Stimulated activated CD4-positive, alpha-beta T cell treated with anti-CD3 and anti-CD28 coated beads, Interleukin-2, amount 100 ng/mL, for 4 hours (primary cell): ENCODE data around the gene CNTLN.
"Not testable (repeated sequence)": the region's sequence is repeated elsewhere in the genome, so short reads cannot be mapped to it uniquely, and the experiment has no call there.

Source experiments
- DNase-seq: peaks from one replicate; pipeline ENCODE4 v3.0.0-alpha.2; 2020; ENCODE audit warnings: low read depth

Gene CNTLN

DNA sequence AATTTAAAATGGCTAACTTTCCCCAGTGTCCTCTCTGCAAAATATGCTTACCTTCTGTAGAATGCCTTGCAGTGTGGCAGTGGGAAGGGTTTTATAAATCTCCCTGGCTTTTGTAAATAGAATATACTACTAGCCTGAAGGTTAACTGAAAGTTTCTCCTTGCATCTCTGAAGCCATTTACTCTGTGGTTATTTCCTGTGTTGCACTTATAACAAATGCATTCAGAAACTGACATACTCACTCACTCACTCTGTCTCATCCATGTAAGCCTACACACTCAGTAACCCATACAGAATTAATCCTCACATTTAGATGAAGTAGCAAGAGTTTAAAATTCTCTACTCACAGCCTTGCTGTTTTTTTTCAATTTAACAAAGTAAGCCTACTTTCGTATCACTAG, 356.9 kb downstream of the CNTLN start:
- DNase-seq = no peak

DNA sequence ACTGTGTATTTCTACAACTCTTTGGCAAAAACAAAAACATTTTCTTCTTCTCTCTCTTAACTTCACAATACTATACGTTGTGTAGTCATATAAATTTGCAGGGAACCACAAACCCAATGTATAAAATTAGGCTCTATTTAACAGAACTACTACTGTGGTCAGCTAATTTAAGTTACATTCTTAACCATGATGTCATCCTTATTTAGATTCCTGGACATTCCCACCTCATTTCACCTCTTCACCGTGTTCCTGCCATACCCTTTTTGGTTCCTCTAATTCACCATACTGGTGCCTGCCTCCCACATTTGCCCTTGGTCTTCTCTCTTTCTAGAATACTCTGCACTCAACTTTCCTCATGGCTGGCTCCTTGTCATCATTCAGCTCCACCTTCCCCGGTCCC, 368.4 kb downstream of the CNTLN start:
- DNase-seq = no peak

- no peak for DNase-seq
Observed at GRCh38 chr9:17509151-17509550, 374.3 kb downstream of the CNTLN start.

- DNase-seq = no peak
Observed at GRCh38 chr9:17509701-17510100, 374.9 kb downstream of the CNTLN start.

- no peak for DNase-seq
Observed at GRCh38 chr9:17519761-17520160, 384.9 kb downstream of the CNTLN start.

DNA sequence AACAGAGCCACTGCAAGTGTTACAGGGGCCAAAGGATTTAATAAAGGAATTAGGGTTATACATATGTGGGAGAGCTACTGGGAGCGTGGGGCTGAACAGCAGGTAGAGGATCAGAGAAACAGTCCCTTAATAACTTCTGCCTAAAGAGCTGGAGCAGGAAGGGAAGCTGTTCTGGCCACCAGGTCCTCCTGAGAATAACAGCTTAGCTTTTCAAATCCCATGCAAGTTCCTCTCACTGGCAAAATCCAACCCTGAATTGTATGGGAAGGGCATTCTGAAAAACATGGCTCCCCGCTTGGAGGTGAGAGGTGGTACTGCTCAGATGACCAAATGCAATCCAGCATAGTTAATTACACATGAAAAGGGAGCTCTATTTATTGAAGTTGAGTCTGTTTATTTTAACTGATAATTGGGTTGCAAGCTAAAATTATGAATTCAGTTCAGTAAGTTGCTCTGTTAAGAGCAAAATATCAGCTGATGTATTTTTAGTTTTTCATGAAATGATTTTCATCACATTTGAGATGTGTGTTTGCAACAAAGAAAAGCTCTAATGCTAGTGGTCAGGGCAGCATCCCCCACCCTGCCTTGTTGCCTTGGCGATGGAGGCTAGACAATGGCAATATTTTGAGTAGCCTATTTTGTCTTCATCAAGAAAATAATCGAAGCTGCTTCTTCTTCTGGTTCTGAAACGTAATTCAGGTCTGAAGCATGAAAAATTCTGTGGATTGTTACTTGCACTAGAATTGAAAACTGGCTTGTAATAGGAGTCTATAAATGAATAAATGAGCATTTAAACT, 385.6 kb downstream of the CNTLN start:
- DNase-seq = no peak

- no peak for DNase-seq
Observed at GRCh38 chr9:17521100-17521855, 386.4 kb downstream of the CNTLN start.

- not testable (repeated sequence) for DNase-seq
Observed at GRCh38 chr9:17526726-17527125, 391.9 kb downstream of the CNTLN start.

GRCh38 chr9:17528859-17529258, 394.0 kb downstream of the CNTLN start:
- DNase-seq = no peak

- DNase-seq = no peak
Observed at GRCh38 chr9:17531642-17532254, 396.9 kb downstream of the CNTLN start.

GRCh38 chr9:17532461-17532860, 397.6 kb downstream of the CNTLN start:
- DNase-seq = no peak

GRCh38 chr9:17535176-17535575, 400.3 kb downstream of the CNTLN start:
- DNase-seq = no peak

- DNase-seq = no peak
Observed at GRCh38 chr9:17536027-17536426, 401.2 kb downstream of the CNTLN start.

- no peak for DNase-seq
Observed at GRCh38 chr9:17551023-17551422, 416.2 kb downstream of the CNTLN start.
